PC-3 (cell line): ENCODE measurements around the gene PLEKHA5. TPM values are rescaled to one million over a fixed set of nuclear protein-coding genes. Genes with fewer than 3 reads are reported as not detected.
A peak's percentile ranks its signal among the peaks of the same experiment; 100 is the strongest.
"Not testable (repeated sequence)": the region's sequence is repeated elsewhere in the genome, so short reads cannot be mapped to it uniquely, and the experiment has no call there.

Experiments used
- ATAC-seq: fragments of 200-7000 bp; cut with Tn5 transposase; 2 replicates; pipeline ENCODE4 v1.9.1; 2020; ENCODE audit warnings: mild to moderate bottlenecking, moderate library complexity
- BruUV-seq: library from RNA; stranded (reverse); fragments of 400-500 nt; replicated peaks from 2 replicates; lab custom pipeline; 2021; lab: Mats Ljungman, UMichigan
- CTCF ChIA-PET: fragments of 300-600 bp; sonication (Branson Sonifier 250); formaldehyde crosslinking; loops from one replicate; lab custom pipeline; 2022; ENCODE audit warnings: antibody characterized with exemption; lab: Charles Lee
- POLR2A ChIA-PET: fragments of 300-600 bp; sonication (Branson Sonifier 250); formaldehyde crosslinking; loops from one replicate; lab custom pipeline; 2022; ENCODE audit warnings: antibody characterized with exemption; ENCODE audit not compliant: unreplicated experiment; lab: Charles Lee
- DNase-seq: peaks from one replicate; pipeline ENCODE4 v3.0.0-alpha.2; 2015
- H2AFZ ChIP-seq: fragments of 300-600 bp; sonication (generic); 2 replicates; pipeline ENCODE4 v1.6.0; 2016; ENCODE audit warnings: antibody characterized with exemption, low read length
- H3F3A ChIP-seq: fragments of 300-600 bp; sonication (generic); one replicate; pipeline ENCODE4 v1.6.0; 2017; ENCODE audit warnings: antibody characterized with exemption, low read length, control low read depth, mild to moderate bottlenecking; ENCODE audit not compliant: unreplicated experiment
- H3K27ac ChIP-seq: fragments of 300-600 bp; sonication (generic); 2 replicates; pipeline ENCODE4 v1.5.1; 2016; ENCODE audit warnings: mild to moderate bottlenecking, low read length
- H3K27me3 ChIP-seq: fragments of 300-600 bp; sonication (generic); 2 replicates; pipeline ENCODE4 v1.6.1; 2016; ENCODE audit warnings: low read length, mixed read lengths
- H3K36me3 ChIP-seq: fragments of 300-600 bp; sonication (generic); 2 replicates; pipeline ENCODE4 v1.6.1; 2016; ENCODE audit warnings: low read depth, mixed run types, low read length, mixed read lengths
- H3K4me1 ChIP-seq: fragments of 300-600 bp; sonication (generic); 2 replicates; pipeline ENCODE4 v1.5.1; 2016; ENCODE audit warnings: low read length; ENCODE audit not compliant: insufficient read depth
- H3K4me2 ChIP-seq: fragments of 300-600 bp; sonication (generic); 2 replicates; pipeline ENCODE4 v1.6.0; 2016; ENCODE audit warnings: low read length
- H3K4me3 ChIP-seq: fragments of 300-600 bp; sonication (generic); 2 replicates; pipeline ENCODE4 v1.5.1; 2016; ENCODE audit warnings: mild to moderate bottlenecking, low read length, mixed read lengths
- H3K79me2 ChIP-seq: fragments of 300-600 bp; sonication (generic); 2 replicates; pipeline ENCODE4 v1.6.1; 2017; ENCODE audit warnings: low read length, mixed read lengths
- H3K9ac ChIP-seq: fragments of 300-600 bp; sonication (generic); 2 replicates; pipeline ENCODE4 v1.6.0; 2016; ENCODE audit warnings: mild to moderate bottlenecking, low read length
- H3K9me2 ChIP-seq: fragments of 300-600 bp; sonication (generic); replicated peaks from 2 replicates; pipeline ENCODE4 v1.6.1; 2016; ENCODE audit warnings: mixed run types, low read length, mixed read lengths
- H3K9me3 ChIP-seq: fragments of 300-600 bp; sonication (generic); 2 replicates; pipeline ENCODE4 v1.6.1; 2016; ENCODE audit warnings: low read length, mixed read lengths
- H4K20me1 ChIP-seq: fragments of 300-600 bp; sonication (generic); 2 replicates; pipeline ENCODE4 v1.6.1; 2016; ENCODE audit warnings: low read length, mixed read lengths
- EZH2 ChIP-seq: fragments of 300-600 bp; sonication (generic); IDR thresholded peaks from one replicate; pipeline ENCODE4 v1.6.1; 2017; ENCODE audit warnings: antibody characterized with exemption, mild to moderate bottlenecking, low read length; ENCODE audit not compliant: unreplicated experiment
- EZH2phosphoT487 ChIP-seq: fragments of 300-600 bp; sonication (generic); IDR thresholded peaks from 2 replicates; pipeline ENCODE4 v1.6.1; 2018; ENCODE audit warnings: mild to moderate bottlenecking, antibody characterized with exemption, low read length, borderline replicate concordance
- intact Hi-C: fragments of 100-400 bp; cut with micrococcal nuclease; formaldehyde crosslinking; loops from 2 replicates; pipeline ENCODE4 v1.9.0; 2023
- total RNA-seq: library from RNA; depleted of rRNA; stranded (reverse); fragments of >200 nt; gene quantifications from 2 replicates; pipeline ENCODE4 v1.2.3, GENCODE V29; 2014
- TF ChIP-seq, protein P1 (sequence below): fragments of 300-600 bp; sonication (generic); conservative IDR thresholded peaks from 2 replicates; pipeline ENCODE4 v1.5.1; 2017; ENCODE audit warnings: antibody characterized with exemption, low read depth, mild to moderate bottlenecking, low read length

The PLEKHA5 gene
- total RNA-seq, 1 experiment from 2014 or later = 16.7 TPM

DNA sequence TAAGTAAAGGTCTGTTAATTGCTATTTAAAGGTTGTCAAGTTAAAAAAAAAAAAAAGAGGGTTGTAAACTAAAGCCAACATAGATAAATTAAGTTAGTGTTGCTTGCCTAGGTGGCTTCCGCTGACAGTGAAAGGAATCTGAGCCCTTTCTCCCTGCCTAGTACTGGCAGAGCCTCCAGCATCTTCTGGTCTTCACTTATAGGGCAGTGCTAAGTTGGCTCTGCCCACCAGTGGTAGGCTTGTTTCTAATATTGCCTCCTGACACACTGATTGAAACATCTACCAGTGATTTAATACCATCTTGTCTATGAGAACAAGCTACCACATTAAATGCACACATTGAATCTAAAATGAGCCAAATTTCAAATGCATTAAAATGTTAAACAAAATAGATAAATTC is 39.7 kb downstream of the PLEKHA5 start:
- DNase-seq = no peak
- no peaks in the 10 kb centered on the region for H4K20me1 ChIP-seq
- no peaks in the 10 kb centered on the region for H3K27me3 ChIP-seq
- H3K9me2 ChIP-seq = no peaks in the 10 kb centered on the region
- H3F3A ChIP-seq = no peaks in the 10 kb centered on the region
- no peak overlapping the region for H3K27ac ChIP-seq
- no peak overlapping the region for H3K9ac ChIP-seq
- BruUV-seq = no TSS peak
- ChIA-PET POLR2A (no interaction called here), CTCF (no interaction called here)
- H3K9me3 ChIP-seq = no peaks in the 10 kb centered on the region
- no peak for ATAC-seq
- H3K4me3 ChIP-seq = no peak overlapping the region
- peaks cover 11% of the 10 kb centered on the region for H3K4me1 ChIP-seq
- H3K36me3 ChIP-seq = no peaks in the 10 kb centered on the region
- intact Hi-C loops = no loop called here
- no peak for TF ChIP-seq EZH2
- TF ChIP-seq, protein P1, sequence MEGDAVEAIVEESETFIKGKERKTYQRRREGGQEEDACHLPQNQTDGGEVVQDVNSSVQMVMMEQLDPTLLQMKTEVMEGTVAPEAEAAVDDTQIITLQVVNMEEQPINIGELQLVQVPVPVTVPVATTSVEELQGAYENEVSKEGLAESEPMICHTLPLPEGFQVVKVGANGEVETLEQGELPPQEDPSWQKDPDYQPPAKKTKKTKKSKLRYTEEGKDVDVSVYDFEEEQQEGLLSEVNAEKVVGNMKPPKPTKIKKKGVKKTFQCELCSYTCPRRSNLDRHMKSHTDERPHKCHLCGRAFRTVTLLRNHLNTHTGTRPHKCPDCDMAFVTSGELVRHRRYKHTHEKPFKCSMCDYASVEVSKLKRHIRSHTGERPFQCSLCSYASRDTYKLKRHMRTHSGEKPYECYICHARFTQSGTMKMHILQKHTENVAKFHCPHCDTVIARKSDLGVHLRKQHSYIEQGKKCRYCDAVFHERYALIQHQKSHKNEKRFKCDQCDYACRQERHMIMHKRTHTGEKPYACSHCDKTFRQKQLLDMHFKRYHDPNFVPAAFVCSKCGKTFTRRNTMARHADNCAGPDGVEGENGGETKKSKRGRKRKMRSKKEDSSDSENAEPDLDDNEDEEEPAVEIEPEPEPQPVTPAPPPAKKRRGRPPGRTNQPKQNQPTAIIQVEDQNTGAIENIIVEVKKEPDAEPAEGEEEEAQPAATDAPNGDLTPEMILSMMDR = no peak
- no peak for TF ChIP-seq EZH2phosphoT487
- H2AFZ ChIP-seq = no peak overlapping the region
- no peak overlapping the region for H3K4me2 ChIP-seq
- H3K79me2 ChIP-seq = peaks cover 31% of the 10 kb centered on the region

GRCh38 chr12:19170286-19170685 is 40.8 kb downstream of the PLEKHA5 start:
- H3K4me1 ChIP-seq, H3K4me3 ChIP-seq, BruUV-seq, H3K9me3 ChIP-seq, H3K27me3 ChIP-seq, DNase-seq, H3K9me2 ChIP-seq, H3K9ac ChIP-seq, H3K36me3 ChIP-seq, H4K20me1 ChIP-seq, H2AFZ ChIP-seq, POLR2A ChIA-PET, H3F3A ChIP-seq, H3K4me2 ChIP-seq, ATAC-seq, H3K27ac ChIP-seq, CTCF ChIA-PET: not testable (repeated sequence)
- peaks cover 34% of the 10 kb centered on the region for H3K79me2 ChIP-seq
- intact Hi-C loops = loop anchor here (5.0 kb wide), 1 partner anchor 38 kb away; no protein-coding TSS in a partner anchor

GRCh38 chr12:19171731-19172130 is 42.2 kb downstream of the PLEKHA5 start:
- Histone ChIP-seq H3K4me3 (no peak overlapping the region), H3K79me2 (peaks cover 26% of the 10 kb centered on the region; the same call in 1 of the 2 replicates), H3K4me2 (no peak overlapping the region), H2AFZ (no peak overlapping the region), H3K9me2 (no peaks in the 10 kb centered on the region), H3K9me3 (no peaks in the 10 kb centered on the region), H4K20me1 (no peaks in the 10 kb centered on the region), H3K4me1 (no peaks in the 10 kb centered on the region), H3K27ac (no peak overlapping the region), H3K36me3 (no peaks in the 10 kb centered on the region), H3K9ac (no peak overlapping the region), H3K27me3 (no peaks in the 10 kb centered on the region), H3F3A (no peaks in the 10 kb centered on the region)
- BruUV-seq = no TSS peak
- ATAC-seq = peak; percentile 24; the same call in 1 of the 2 replicates
- CTCF ChIA-PET = no interaction called here
- POLR2A ChIA-PET = no interaction called here
- DNase-seq = peak; percentile 45
- TF ChIP-seq EZH2phosphoT487 (no peak), EZH2 (no peak)
- TF ChIP-seq, protein P1 = no peak
- intact Hi-C loops = loop anchor here (5.0 kb wide), 1 partner anchor 39 kb away; no protein-coding TSS in a partner anchor
